Measurements from ENCODE around the gene FGD6. TPM values are rescaled to one million over a fixed set of nuclear protein-coding genes. Genes with fewer than 3 reads are reported as not detected.

FGD6 gene
- total RNA-seq, 2 experiments from 2014 or later: 5.6 to 7.8 TPM

GRCh38 chr12:95204141-95204866 is 13.0 kb downstream of the FGD6 start:
- TF ChIP-seq EZH2phosphoT487 (IDR thresholded peaks at IDR 0.05; ENCODE audit: borderline replicate concordance, low read depth, low read length): no peak
- no peak for TF ChIP-seq CTCF (conservative IDR thresholded peaks at IDR 0.05; ENCODE audit: low read length)
- DNase-seq (ENCODE audit: low spot score): no peak
- POLR2A ChIA-PET: interaction anchor here (0.8 kb wide), 1 partner anchor 66 kb away, joined by 3 read pairs; no protein-coding TSS in a partner anchor
- peaks cover 27% of the 10 kb centered on the region for H3K79me2 ChIP-seq (ENCODE audit: insufficient read depth, low read depth, low read length)
- peaks cover 59% of the 10 kb centered on the region for H3K4me1 ChIP-seq (ENCODE audit: insufficient read depth, low read length, poor library complexity, severe bottlenecking)
- intact Hi-C loops (cut with micrococcal nuclease; ENCODE audit: unreplicated experiment): no loop called here
- no peaks in the 10 kb centered on the region; the same call in 1 of the 2 replicates for H3K36me3 ChIP-seq (ENCODE audit: insufficient read depth, low read length)
- H3K9me2 ChIP-seq (ENCODE audit: insufficient read depth, low read length): no peaks in the 10 kb centered on the region
- 0 out of 2 replicates have a peak overlapping the region, but pooled peaks have one; percentile 73 for H3K4me2 ChIP-seq (ENCODE audit: low read length)
- no TSS peak for BruUV-seq (replicated peaks)
- H4K20me1 ChIP-seq (ENCODE audit: insufficient read depth, low read length): no peaks in the 10 kb centered on the region
- CTCF ChIA-PET (ENCODE audit: unreplicated experiment): no interaction called here
- H3K4me3 ChIP-seq (ENCODE audit: low read depth, low read length, poor library complexity, severe bottlenecking): no peak overlapping the region
- no peaks in the 10 kb centered on the region for H3K9me3 ChIP-seq (ENCODE audit: low read length)
- no peak overlapping the region for H2AFZ ChIP-seq (ENCODE audit: low read length)
- H3K27ac ChIP-seq (ENCODE audit: low read depth, low read length, poor library complexity, severe bottlenecking): no peak overlapping the region

GRCh38 chr12:95203487-95204030 is 13.7 kb downstream of the FGD6 start:
- Histone ChIP-seq H3K4me3 (ENCODE audit: low read depth, low read length, poor library complexity, severe bottlenecking) (no peak overlapping the region), H3K36me3 (ENCODE audit: insufficient read depth, low read length) (no peaks in the 10 kb centered on the region; the same call in 1 of the 2 replicates), H3K4me1 (ENCODE audit: insufficient read depth, low read length, poor library complexity, severe bottlenecking) (peaks cover 66% of the 10 kb centered on the region), H3K27ac (ENCODE audit: low read depth, low read length, poor library complexity, severe bottlenecking) (peak overlapping the region; percentile 47), H4K20me1 (ENCODE audit: insufficient read depth, low read length) (no peaks in the 10 kb centered on the region), H3K9me2 (ENCODE audit: insufficient read depth, low read length) (no peaks in the 10 kb centered on the region), H3K9me3 (ENCODE audit: low read length) (no peaks in the 10 kb centered on the region), H3K79me2 (ENCODE audit: insufficient read depth, low read depth, low read length) (peaks cover 35% of the 10 kb centered on the region), H3K4me2 (ENCODE audit: low read length) (peak overlapping the region; percentile 73), H2AFZ (ENCODE audit: low read length) (peak overlapping the region; percentile 34)
- no TSS peak for BruUV-seq (replicated peaks)
- intact Hi-C loops (cut with micrococcal nuclease; ENCODE audit: unreplicated experiment): no loop called here
- ChIA-PET POLR2A (interaction anchor here (0.5 to 5.9 kb wide), 3 partner anchors 12 to 131 kb away, joined by 3 to 44 read pairs (median 4); partner anchors contain the start of genes FGD6 and VEZT), CTCF (ENCODE audit: unreplicated experiment) (no interaction called here)
- DNase-seq (ENCODE audit: low spot score): no peak
- TF ChIP-seq EZH2phosphoT487 (IDR thresholded peaks at IDR 0.05; ENCODE audit: borderline replicate concordance, low read depth, low read length) (no peak), CTCF (conservative IDR thresholded peaks at IDR 0.05; ENCODE audit: low read length) (no peak)
